SK-N-SH (cell line): Measurements from ENCODE around the gene P2RX1.

Experiments
- EP300 ChIP-seq, 2 experiments: IDR thresholded peaks; 2 replicates each; pipeline versions ENCODE4 v1.4.0 to v1.6.1; 2012; ENCODE audit warnings: borderline replicate concordance in 1 of 2, low read depth in 1 of 2, low read length in 1 of 2
- FOXJ3 ChIP-seq: sonication (generic); formaldehyde crosslinking; IDR thresholded peaks from 2 replicates; pipeline ENCODE4 v1.5.1; 2020; ENCODE audit warnings: mild to moderate bottlenecking, missing genetic modification reagents
- FOXM1 ChIP-seq: IDR thresholded peaks from 2 replicates; pipeline ENCODE4 v1.4.0; 2012; ENCODE audit warnings: low read depth, mild to moderate bottlenecking
- GATA2 ChIP-seq: sonication (generic); formaldehyde crosslinking; IDR thresholded peaks from 2 replicates; pipeline ENCODE4 v1.5.0; 2020; ENCODE audit warnings: mild to moderate bottlenecking, missing genetic modification reagents
- JUND ChIP-seq: IDR thresholded peaks from 2 replicates; pipeline ENCODE4 v1.4.0; 2012
- POLR2AphosphoS5 ChIP-seq: IDR thresholded peaks from 2 replicates; pipeline ENCODE4 v1.6.1; 2012; ENCODE audit warnings: low read depth, low read length
- SIN3A ChIP-seq: IDR thresholded peaks from 2 replicates; pipeline ENCODE4 v1.6.1; 2012; ENCODE audit warnings: low read depth, mild to moderate bottlenecking, low read length, moderate library complexity, borderline replicate concordance
- SMC3 ChIP-seq: IDR thresholded peaks from 2 replicates; pipeline ENCODE4 v1.6.1; 2012; ENCODE audit warnings: low read depth, low read length, improper control_type of control experiment
- TEAD4 ChIP-seq: IDR thresholded peaks from 2 replicates; pipeline ENCODE4 v1.4.0; 2012; ENCODE audit warnings: mild to moderate bottlenecking, borderline replicate concordance; ENCODE audit not compliant: insufficient read depth
- YY1 ChIP-seq: IDR thresholded peaks from 2 replicates; pipeline ENCODE4 v1.4.0; 2012; ENCODE audit warnings: low read depth, mild to moderate bottlenecking
- TF ChIP-seq, protein P1 (sequence below): fragments of 200-600 bp; sonication (generic); IDR thresholded peaks from 2 replicates; pipeline ENCODE4 v1.6.1; 2017; ENCODE audit warnings: antibody characterized with exemption, mild to moderate bottlenecking, moderate library complexity
- TF ChIP-seq, protein P2 (sequence below): IDR thresholded peaks from 2 replicates; pipeline ENCODE4 v1.4.0; 2012; ENCODE audit warnings: low read depth
- TF ChIP-seq, protein P3 (sequence below): IDR thresholded peaks from 2 replicates; pipeline ENCODE4 v1.6.1; 2012; ENCODE audit warnings: mild to moderate bottlenecking, low read depth, low read length, moderate library complexity

DNA sequence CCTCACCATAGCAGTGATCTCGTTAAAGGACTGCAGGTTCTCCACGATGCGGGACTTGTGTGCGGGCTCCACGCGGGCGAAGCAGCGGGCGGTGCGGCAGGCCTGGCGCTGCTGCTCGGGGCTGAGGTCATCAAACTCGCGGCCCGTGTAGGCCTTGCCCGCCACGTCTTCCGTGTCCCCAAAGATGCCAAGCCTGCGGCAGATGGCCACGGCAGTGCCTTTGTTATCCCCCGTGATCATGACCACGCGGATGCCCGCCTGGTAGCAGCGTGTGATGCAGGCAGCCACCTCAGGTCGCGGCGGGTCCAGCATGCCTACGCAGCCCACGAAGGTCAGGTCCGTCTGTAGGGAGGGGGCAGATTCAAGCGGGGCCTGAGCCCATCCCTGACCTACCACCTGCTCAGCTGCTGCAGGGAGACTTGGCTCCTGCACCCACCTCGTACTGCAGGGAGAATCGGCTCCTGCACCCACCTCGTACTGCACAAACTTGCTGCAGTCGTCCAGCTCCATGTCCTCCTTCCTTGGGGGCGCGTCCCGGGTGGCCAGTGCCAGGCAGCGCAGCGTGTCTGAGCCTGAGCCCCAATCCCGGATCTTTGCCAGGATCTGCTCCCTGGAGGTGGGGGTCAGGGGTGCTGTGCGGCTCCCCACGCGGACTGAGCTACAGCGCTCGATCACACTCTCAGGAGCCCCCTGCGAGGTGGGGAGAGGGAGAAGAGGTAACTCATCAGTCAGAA lies 24.9 kb upstream of the P2RX1 start:
- no peak for TF ChIP-seq GATA2 (CRISPR knock-in tag)
- TF ChIP-seq YY1 = no peak
- no peak for TF ChIP-seq SMC3
- TF ChIP-seq, protein P1, sequence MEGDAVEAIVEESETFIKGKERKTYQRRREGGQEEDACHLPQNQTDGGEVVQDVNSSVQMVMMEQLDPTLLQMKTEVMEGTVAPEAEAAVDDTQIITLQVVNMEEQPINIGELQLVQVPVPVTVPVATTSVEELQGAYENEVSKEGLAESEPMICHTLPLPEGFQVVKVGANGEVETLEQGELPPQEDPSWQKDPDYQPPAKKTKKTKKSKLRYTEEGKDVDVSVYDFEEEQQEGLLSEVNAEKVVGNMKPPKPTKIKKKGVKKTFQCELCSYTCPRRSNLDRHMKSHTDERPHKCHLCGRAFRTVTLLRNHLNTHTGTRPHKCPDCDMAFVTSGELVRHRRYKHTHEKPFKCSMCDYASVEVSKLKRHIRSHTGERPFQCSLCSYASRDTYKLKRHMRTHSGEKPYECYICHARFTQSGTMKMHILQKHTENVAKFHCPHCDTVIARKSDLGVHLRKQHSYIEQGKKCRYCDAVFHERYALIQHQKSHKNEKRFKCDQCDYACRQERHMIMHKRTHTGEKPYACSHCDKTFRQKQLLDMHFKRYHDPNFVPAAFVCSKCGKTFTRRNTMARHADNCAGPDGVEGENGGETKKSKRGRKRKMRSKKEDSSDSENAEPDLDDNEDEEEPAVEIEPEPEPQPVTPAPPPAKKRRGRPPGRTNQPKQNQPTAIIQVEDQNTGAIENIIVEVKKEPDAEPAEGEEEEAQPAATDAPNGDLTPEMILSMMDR = no peak
- no peak for TF ChIP-seq SIN3A
- no peak for TF ChIP-seq EP300 (IDR thresholded peaks at IDR 0.05; ENCODE audit: borderline replicate concordance in 1 of 2, low read depth in 1 of 2, low read length in 1 of 2)
- TF ChIP-seq POLR2AphosphoS5 = no peak
- TF ChIP-seq, protein P2, sequence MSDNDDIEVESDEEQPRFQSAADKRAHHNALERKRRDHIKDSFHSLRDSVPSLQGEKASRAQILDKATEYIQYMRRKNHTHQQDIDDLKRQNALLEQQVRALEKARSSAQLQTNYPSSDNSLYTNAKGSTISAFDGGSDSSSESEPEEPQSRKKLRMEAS = no peak
- no peak for TF ChIP-seq FOXM1
- no peak for TF ChIP-seq TEAD4
- TF ChIP-seq, protein P3, sequence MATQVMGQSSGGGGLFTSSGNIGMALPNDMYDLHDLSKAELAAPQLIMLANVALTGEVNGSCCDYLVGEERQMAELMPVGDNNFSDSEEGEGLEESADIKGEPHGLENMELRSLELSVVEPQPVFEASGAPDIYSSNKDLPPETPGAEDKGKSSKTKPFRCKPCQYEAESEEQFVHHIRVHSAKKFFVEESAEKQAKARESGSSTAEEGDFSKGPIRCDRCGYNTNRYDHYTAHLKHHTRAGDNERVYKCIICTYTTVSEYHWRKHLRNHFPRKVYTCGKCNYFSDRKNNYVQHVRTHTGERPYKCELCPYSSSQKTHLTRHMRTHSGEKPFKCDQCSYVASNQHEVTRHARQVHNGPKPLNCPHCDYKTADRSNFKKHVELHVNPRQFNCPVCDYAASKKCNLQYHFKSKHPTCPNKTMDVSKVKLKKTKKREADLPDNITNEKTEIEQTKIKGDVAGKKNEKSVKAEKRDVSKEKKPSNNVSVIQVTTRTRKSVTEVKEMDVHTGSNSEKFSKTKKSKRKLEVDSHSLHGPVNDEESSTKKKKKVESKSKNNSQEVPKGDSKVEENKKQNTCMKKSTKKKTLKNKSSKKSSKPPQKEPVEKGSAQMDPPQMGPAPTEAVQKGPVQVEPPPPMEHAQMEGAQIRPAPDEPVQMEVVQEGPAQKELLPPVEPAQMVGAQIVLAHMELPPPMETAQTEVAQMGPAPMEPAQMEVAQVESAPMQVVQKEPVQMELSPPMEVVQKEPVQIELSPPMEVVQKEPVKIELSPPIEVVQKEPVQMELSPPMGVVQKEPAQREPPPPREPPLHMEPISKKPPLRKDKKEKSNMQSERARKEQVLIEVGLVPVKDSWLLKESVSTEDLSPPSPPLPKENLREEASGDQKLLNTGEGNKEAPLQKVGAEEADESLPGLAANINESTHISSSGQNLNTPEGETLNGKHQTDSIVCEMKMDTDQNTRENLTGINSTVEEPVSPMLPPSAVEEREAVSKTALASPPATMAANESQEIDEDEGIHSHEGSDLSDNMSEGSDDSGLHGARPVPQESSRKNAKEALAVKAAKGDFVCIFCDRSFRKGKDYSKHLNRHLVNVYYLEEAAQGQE = no peak
- no peak for TF ChIP-seq JUND
- TF ChIP-seq FOXJ3 (CRISPR knock-in tag) = no peak
